Mesenchymal stem cell (in vitro differentiated cells and primary cell): Measurements from ENCODE around the gene PTTG1IP2.

Experiments
- DNase-seq: peaks from one replicate; pipeline ENCODE4 v3.0.0-alpha.2; 2013
- H2AFZ ChIP-seq: one replicate; pipeline ENCODE4 v1.6.1; 2013; ENCODE audit warnings: low read depth, mild to moderate bottlenecking, control low read depth, inconsistent platforms, low read length, moderate library complexity
- H2AK5ac ChIP-seq: 2 replicates; pipeline ENCODE4 v1.6.1; 2013; ENCODE audit warnings: low read length, moderate library complexity, mild to moderate bottlenecking, inconsistent platforms; ENCODE audit not compliant: severe bottlenecking
- H2BK120ac ChIP-seq: one replicate; pipeline ENCODE4 v1.6.1; 2013; ENCODE audit warnings: low read depth, mild to moderate bottlenecking, inconsistent platforms, low read length, moderate library complexity
- H2BK12ac ChIP-seq, 2 experiments: one replicate each; pipeline ENCODE4 v1.6.1; 2013; ENCODE audit warnings: inconsistent platforms in 2 of 2, low read length in 2 of 2, mild to moderate bottlenecking in 2 of 2, moderate library complexity in 2 of 2, control low read depth in 1 of 2
- H2BK15ac ChIP-seq: one replicate; pipeline ENCODE4 v1.6.1; 2013; ENCODE audit warnings: mild to moderate bottlenecking, low read depth, inconsistent platforms; ENCODE audit not compliant: poor library complexity, severe bottlenecking
- H2BK5ac ChIP-seq: 2 replicates; pipeline ENCODE4 v1.6.1; 2013; ENCODE audit warnings: low read depth, mild to moderate bottlenecking, low read length, control low read depth, inconsistent platforms; ENCODE audit not compliant: poor library complexity, severe bottlenecking
- H3K14ac ChIP-seq, 2 experiments: one replicate each; pipeline ENCODE4 v1.6.1; 2013; ENCODE audit warnings: inconsistent platforms in 2 of 2, low read length in 2 of 2, control low read depth in 1 of 2, mild to moderate bottlenecking in 1 of 2, moderate library complexity in 1 of 2
- H3K18ac ChIP-seq, 2 experiments: one replicate each; pipeline ENCODE4 v1.6.1; 2013; ENCODE audit warnings: inconsistent platforms in 2 of 2, low read length in 2 of 2, control low read depth in 1 of 2, low read depth in 1 of 2, mild to moderate bottlenecking in 1 of 2
- H3K23ac ChIP-seq, 2 experiments: one replicate each; pipeline ENCODE4 v1.6.1; 2013; ENCODE audit warnings: inconsistent platforms in 2 of 2, low read length in 2 of 2, mild to moderate bottlenecking in 2 of 2, moderate library complexity in 2 of 2, control low read depth in 1 of 2
- H3K27ac ChIP-seq: 2 replicates; pipeline ENCODE4 v1.5.1; 2013; ENCODE audit warnings: mild to moderate bottlenecking, moderate library complexity, low read length, control low read depth, inconsistent platforms; ENCODE audit not compliant: poor library complexity, severe bottlenecking
- H3K27me3 ChIP-seq, 2 experiments: 2 replicates each; pipeline versions ENCODE4 v1.6.1 to v1.7.0; 2013; ENCODE audit warnings: low read length in 2 of 2, mild to moderate bottlenecking in 2 of 2, moderate library complexity in 2 of 2, control low read depth in 1 of 2, inconsistent platforms in 1 of 2; ENCODE audit not compliant: control insufficient read depth in 1 of 2, insufficient read depth in 1 of 2
- H3K36me3 ChIP-seq, 2 experiments: 2 replicates each; pipeline versions ENCODE4 v1.6.1 to v1.7.0; 2013; ENCODE audit warnings: low read length in 2 of 2, control low read depth in 1 of 2, inconsistent platforms in 1 of 2, low read depth in 1 of 2, mild to moderate bottlenecking in 1 of 2; ENCODE audit not compliant: insufficient read depth in 2 of 2, control insufficient read depth in 1 of 2
- H3K4ac ChIP-seq, 2 experiments: one replicate each; pipeline ENCODE4 v1.6.1; 2013; ENCODE audit warnings: inconsistent platforms in 2 of 2, low read length in 2 of 2, mild to moderate bottlenecking in 2 of 2, moderate library complexity in 2 of 2, control low read depth in 1 of 2, low read depth in 1 of 2
- H3K4me1 ChIP-seq: 2 replicates; pipeline ENCODE4 v1.6.1; 2013; ENCODE audit warnings: low read depth, low read length, control low read depth; ENCODE audit not compliant: control insufficient read depth, insufficient read depth
- H3K4me2 ChIP-seq: 2 replicates; pipeline ENCODE4 v1.6.1; 2013; ENCODE audit warnings: low read length, mild to moderate bottlenecking, inconsistent platforms; ENCODE audit not compliant: poor library complexity, severe bottlenecking
- H3K4me3 ChIP-seq, 2 experiments: 2 replicates each; pipeline versions ENCODE4 v1.5.1 to v1.7.0; 2013; ENCODE audit warnings: low read length in 2 of 2, mild to moderate bottlenecking in 2 of 2, control low read depth in 1 of 2, low read depth in 1 of 2; ENCODE audit not compliant: insufficient read depth in 1 of 2
- H3K79me1 ChIP-seq: replicated peaks from 2 replicates; pipeline ENCODE4 v1.6.1; 2013; ENCODE audit warnings: mild to moderate bottlenecking, control low read depth, low read length, inconsistent platforms; ENCODE audit not compliant: poor library complexity, severe bottlenecking
- H3K9ac ChIP-seq: 2 replicates; pipeline ENCODE4 v1.7.0; 2013; ENCODE audit warnings: mild to moderate bottlenecking, low read length, moderate library complexity
- H3K9me3 ChIP-seq: 2 replicates; pipeline ENCODE4 v1.7.0; 2013; ENCODE audit warnings: mild to moderate bottlenecking, low read length; ENCODE audit not compliant: control insufficient read depth
- H4K8ac ChIP-seq: one replicate; pipeline ENCODE4 v1.6.1; 2013; ENCODE audit warnings: inconsistent platforms, mild to moderate bottlenecking, low read length, moderate library complexity
- H4K91ac ChIP-seq: one replicate; pipeline ENCODE4 v1.6.1; 2013; ENCODE audit warnings: mild to moderate bottlenecking, low read length, inconsistent platforms
- WGBS: methylation state at CpG from one replicate; pipeline ENCODE4 v1.1.7; 2013; ENCODE audit warnings: mixed read lengths; 5-methylcytosine and 5-hydroxymethylcytosine counted together

The PTTG1IP2 gene

DNA sequence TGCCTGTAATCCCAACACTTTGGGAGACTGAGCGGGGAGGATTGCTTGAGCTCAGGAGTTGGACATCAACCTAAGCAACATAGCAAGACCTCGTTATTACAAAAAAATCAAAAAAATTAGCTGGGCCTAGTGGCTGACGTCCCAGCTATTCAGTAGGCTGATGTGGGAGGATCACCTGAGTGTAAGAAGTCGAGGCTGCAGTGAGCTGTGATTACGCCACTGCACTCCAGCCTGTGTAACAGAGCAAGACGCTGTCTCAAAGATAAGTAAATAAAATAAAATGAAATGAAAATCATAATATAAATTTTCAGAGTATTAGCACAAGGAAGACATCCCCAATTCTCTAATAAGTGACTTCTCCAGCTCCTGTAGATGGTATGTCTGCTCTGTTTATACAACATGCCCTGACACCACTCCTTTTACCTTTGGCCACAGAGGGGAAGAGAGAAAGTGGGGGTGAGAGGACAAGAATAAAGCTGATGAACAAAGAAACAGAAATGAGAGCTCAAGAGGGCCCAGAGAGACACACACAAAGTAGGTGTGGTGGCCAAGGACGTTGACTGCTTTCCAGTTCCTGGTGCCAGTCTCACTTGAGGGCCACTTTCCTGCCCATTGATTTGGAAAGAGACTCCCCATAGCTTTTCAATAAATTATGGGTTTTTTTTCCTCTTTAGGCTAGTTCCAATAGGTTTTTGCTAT, 62.9 kb downstream of the PTTG1IP2 start:
- Histone ChIP-seq H4K8ac (no peak overlapping the region), H2BK15ac (no peak overlapping the region), H3K9me3 (no peaks in the 10 kb centered on the region), H3K9ac (no peak overlapping the region), H2BK12ac (no peak overlapping the region), H3K4ac (no peak overlapping the region), H3K4me1 (no peaks in the 10 kb centered on the region), H3K4me2 (no peak overlapping the region), H2AFZ (no peak overlapping the region), H3K23ac (no peak overlapping the region), H3K4me3 (no peak overlapping the region), H3K79me1 (no peaks in the 10 kb centered on the region), H3K36me3 (no peaks in the 10 kb centered on the region), H3K14ac (no peak overlapping the region), H3K18ac (no peak overlapping the region), H2AK5ac (no peak overlapping the region), H2BK120ac (no peak overlapping the region), H3K27me3 (no peaks in the 10 kb centered on the region), H3K27ac (no peak overlapping the region), H2BK5ac (no peak overlapping the region), H4K91ac (no peak overlapping the region)
- no peak for DNase-seq
- 78% methylated on average over 5 of the region's 7 CpGs for WGBS

DNA sequence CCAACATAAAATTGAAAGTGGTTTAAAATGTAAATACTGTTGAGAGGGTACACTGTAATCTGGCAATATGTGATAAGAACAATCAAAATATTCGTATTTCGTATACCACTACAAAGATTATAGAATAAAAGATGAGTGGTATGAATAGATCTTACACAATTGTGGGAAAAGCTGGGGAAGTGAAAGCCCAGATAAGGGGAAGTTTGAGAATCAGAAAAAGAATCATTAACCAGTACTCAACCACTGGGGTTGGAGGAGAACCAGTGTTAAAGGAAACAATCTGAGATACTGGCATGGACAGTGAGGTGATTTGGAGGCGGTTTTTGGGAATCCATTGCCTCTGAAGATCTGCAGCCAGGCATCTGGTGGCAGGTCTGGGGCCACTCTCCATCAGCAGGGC, 67.0 kb downstream of the PTTG1IP2 start:
- Histone ChIP-seq H3K4me2 (no peak overlapping the region), H3K9me3 (no peaks in the 10 kb centered on the region), H4K8ac (no peak overlapping the region), H2BK120ac (no peak overlapping the region), H2AFZ (no peak overlapping the region), H3K4ac (no peak overlapping the region), H3K18ac (no peak overlapping the region), H3K14ac (no peak overlapping the region), H3K4me3 (no peak overlapping the region), H4K91ac (no peak overlapping the region), H2AK5ac (no peak overlapping the region), H2BK12ac (no peak overlapping the region), H3K4me1 (no peaks in the 10 kb centered on the region), H3K27ac (no peak overlapping the region), H3K79me1 (no peaks in the 10 kb centered on the region), H2BK5ac (no peak overlapping the region), H3K27me3 (no peaks in the 10 kb centered on the region), H2BK15ac (no peak overlapping the region), H3K23ac (no peak overlapping the region), H3K9ac (no peak overlapping the region), H3K36me3 (no peaks in the 10 kb centered on the region)
- no peak for DNase-seq
- 83% methylated on average over 1 of the region's 3 CpGs for WGBS

DNA sequence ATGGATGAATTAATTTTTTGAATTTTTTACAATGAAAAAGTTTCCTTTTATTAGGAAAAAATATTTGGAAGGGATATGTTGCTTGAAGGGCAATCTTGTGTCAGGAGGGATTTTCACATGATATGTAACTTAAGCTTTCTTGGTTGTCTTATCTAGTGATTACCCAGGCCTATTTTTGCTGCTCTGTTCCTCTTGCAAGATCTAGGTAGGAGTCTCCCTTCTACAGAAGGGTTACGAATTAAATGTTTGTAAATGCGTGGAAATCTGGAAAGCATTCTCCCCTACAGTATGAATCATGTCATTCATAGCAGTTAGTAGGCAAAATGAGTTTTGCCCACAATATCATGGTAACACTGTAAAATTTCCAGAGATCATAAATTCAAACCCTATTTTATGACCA, 69.0 kb downstream of the PTTG1IP2 start:
- no peaks in the 10 kb centered on the region for H3K36me3 ChIP-seq
- no CpG with 5 or more reads among the region's 2 CpGs for WGBS
- no peak overlapping the region for H3K14ac ChIP-seq
- no peak overlapping the region for H2BK12ac ChIP-seq
- H3K4ac ChIP-seq: no peak overlapping the region
- H3K18ac ChIP-seq: no peak overlapping the region
- no peak overlapping the region for H3K27ac ChIP-seq
- H2BK5ac ChIP-seq: no peak overlapping the region
- no peak overlapping the region for H3K4me2 ChIP-seq
- no peak overlapping the region for H4K91ac ChIP-seq
- no peak overlapping the region for H3K4me3 ChIP-seq
- no peak overlapping the region for H4K8ac ChIP-seq
- DNase-seq: no peak
- H3K9ac ChIP-seq: no peak overlapping the region
- no peak overlapping the region for H2BK15ac ChIP-seq
- H3K27me3 ChIP-seq: no peaks in the 10 kb centered on the region
- H2AFZ ChIP-seq: no peak overlapping the region
- H2AK5ac ChIP-seq: no peak overlapping the region
- no peaks in the 10 kb centered on the region for H3K9me3 ChIP-seq
- no peaks in the 10 kb centered on the region for H3K4me1 ChIP-seq
- H3K23ac ChIP-seq: no peak overlapping the region
- H2BK120ac ChIP-seq: no peak overlapping the region
- no peaks in the 10 kb centered on the region for H3K79me1 ChIP-seq

DNA sequence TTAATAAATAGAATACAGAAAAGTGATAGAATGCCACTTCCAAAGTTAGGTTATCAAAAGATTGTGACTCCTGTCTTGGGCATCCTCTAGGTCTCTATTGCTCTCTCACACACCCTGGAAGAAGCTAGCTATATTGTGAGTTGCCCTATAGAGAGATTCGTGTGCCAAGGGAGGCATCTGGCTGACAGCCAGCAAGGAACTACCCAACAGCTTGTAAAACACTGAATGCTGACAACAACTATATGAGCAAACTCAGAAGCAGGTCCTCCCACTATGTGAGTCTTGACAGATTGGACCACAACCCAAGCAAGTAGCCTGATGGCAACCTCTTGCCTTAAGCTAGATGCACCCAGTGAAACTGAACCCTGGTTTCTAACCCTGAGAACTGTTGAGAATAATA, 71.0 kb downstream of the PTTG1IP2 start:
- no peak for DNase-seq
- no peaks in the 10 kb centered on the region for H3K4me1 ChIP-seq
- no peak overlapping the region for H3K4me2 ChIP-seq
- no peak overlapping the region for H3K27ac ChIP-seq
- H2AK5ac ChIP-seq: no peak overlapping the region
- H2BK5ac ChIP-seq: no peak overlapping the region
- H3K79me1 ChIP-seq: no peaks in the 10 kb centered on the region
- H3K4ac ChIP-seq: no peak overlapping the region
- H2BK15ac ChIP-seq: no peak overlapping the region
- WGBS: 53% methylated on average over 1 of the region's 1 CpG
- no peak overlapping the region for H4K91ac ChIP-seq
- H3K9me3 ChIP-seq: no peaks in the 10 kb centered on the region
- no peak overlapping the region for H2BK120ac ChIP-seq
- no peak overlapping the region for H2BK12ac ChIP-seq
- no peak overlapping the region for H4K8ac ChIP-seq
- H3K27me3 ChIP-seq: no peaks in the 10 kb centered on the region
- H2AFZ ChIP-seq: no peak overlapping the region
- H3K4me3 ChIP-seq: no peak overlapping the region
- no peak overlapping the region for H3K23ac ChIP-seq
- H3K18ac ChIP-seq: no peak overlapping the region
- no peak overlapping the region for H3K14ac ChIP-seq
- H3K36me3 ChIP-seq: no peaks in the 10 kb centered on the region
- H3K9ac ChIP-seq: no peak overlapping the region
